HL-60 (cell line): Measurements from ENCODE around the gene MAN2A2.

Experiments used
- CTCF ChIP-seq: IDR thresholded peaks from one replicate; pipeline ENCODE4 v1.5.1; 2011; ENCODE audit warnings: low read length, control low read depth, inconsistent platforms; ENCODE audit not compliant: insufficient read depth
- POLR2AphosphoS5 ChIP-seq: IDR thresholded peaks from 2 replicates; pipeline ENCODE4 v1.6.1; 2012; ENCODE audit warnings: low read depth
- REST ChIP-seq: IDR thresholded peaks from 2 replicates; pipeline ENCODE4 v1.6.1; 2012; ENCODE audit warnings: low read depth; ENCODE audit not compliant: insufficient replicate concordance

GRCh38 chr15:90957031-90957790 is 54.1 kb downstream of the MAN2A2 start:
- TF ChIP-seq CTCF (no peak), POLR2AphosphoS5 (no peak), REST (no peak)
